Effector memory CD4-positive, alpha-beta T cell (primary cell): ENCODE data around the gene MYH10.

Experiments used
- DNase-seq, 3 donors: peaks; one replicate each; pipeline ENCODE4 v3.0.0-alpha.2; 2020
- H3K27ac ChIP-seq: 2 replicates; pipeline ENCODE4 v1.7.0; 2013; ENCODE audit warnings: mild to moderate bottlenecking, low read length, moderate library complexity; ENCODE audit not compliant: insufficient read depth, poor library complexity, severe bottlenecking
- H3K27me3 ChIP-seq: replicated peaks from 2 replicates; pipeline ENCODE4 v1.7.0; 2013; ENCODE audit warnings: mild to moderate bottlenecking, low read length; ENCODE audit not compliant: insufficient read depth, control insufficient read depth, poor library complexity, severe bottlenecking
- H3K36me3 ChIP-seq: 2 replicates; pipeline ENCODE4 v1.7.0; 2013; ENCODE audit warnings: mild to moderate bottlenecking, low read length, moderate library complexity; ENCODE audit not compliant: control insufficient read depth, insufficient read depth
- H3K4me1 ChIP-seq: 2 replicates; pipeline ENCODE4 v1.7.0; 2013; ENCODE audit warnings: low read length, mild to moderate bottlenecking; ENCODE audit not compliant: control insufficient read depth, insufficient read depth, poor library complexity, severe bottlenecking
- H3K4me3 ChIP-seq: 2 replicates; pipeline ENCODE4 v1.7.0; 2013; ENCODE audit warnings: low read length, low read depth, mild to moderate bottlenecking; ENCODE audit not compliant: insufficient read depth, poor library complexity, severe bottlenecking
- H3K9me3 ChIP-seq: 2 replicates; pipeline ENCODE4 v1.7.0; 2013; ENCODE audit warnings: mild to moderate bottlenecking, low read length, moderate library complexity; ENCODE audit not compliant: control insufficient read depth

The MYH10 gene

DNA sequence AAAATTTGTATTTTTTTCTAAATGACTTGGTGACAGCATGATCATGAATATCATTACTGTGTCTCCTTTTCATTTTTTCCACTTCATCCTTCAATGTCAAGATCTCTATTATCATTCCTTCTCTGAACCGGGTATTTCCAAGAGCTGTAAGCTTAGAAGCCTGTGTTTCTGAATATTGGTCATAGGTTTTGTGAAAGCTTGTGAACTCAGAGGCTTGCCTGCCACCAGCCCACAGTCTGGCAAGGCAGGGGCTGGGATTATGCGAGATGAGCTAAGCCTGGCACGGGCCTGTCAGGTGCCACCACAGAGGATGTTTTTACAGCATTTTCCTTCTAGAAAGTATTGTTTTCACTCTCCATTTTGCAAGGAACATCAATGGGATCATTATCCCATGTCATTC is 92.8 kb downstream of the MYH10 start:
- DNase-seq = no peak
- Histone ChIP-seq H3K4me1 (no peaks in the 10 kb centered on the region), H3K36me3 (no peaks in the 10 kb centered on the region), H3K4me3 (no peak overlapping the region), H3K9me3 (no peaks in the 10 kb centered on the region), H3K27ac (no peak overlapping the region), H3K27me3 (no peaks in the 10 kb centered on the region)

DNA sequence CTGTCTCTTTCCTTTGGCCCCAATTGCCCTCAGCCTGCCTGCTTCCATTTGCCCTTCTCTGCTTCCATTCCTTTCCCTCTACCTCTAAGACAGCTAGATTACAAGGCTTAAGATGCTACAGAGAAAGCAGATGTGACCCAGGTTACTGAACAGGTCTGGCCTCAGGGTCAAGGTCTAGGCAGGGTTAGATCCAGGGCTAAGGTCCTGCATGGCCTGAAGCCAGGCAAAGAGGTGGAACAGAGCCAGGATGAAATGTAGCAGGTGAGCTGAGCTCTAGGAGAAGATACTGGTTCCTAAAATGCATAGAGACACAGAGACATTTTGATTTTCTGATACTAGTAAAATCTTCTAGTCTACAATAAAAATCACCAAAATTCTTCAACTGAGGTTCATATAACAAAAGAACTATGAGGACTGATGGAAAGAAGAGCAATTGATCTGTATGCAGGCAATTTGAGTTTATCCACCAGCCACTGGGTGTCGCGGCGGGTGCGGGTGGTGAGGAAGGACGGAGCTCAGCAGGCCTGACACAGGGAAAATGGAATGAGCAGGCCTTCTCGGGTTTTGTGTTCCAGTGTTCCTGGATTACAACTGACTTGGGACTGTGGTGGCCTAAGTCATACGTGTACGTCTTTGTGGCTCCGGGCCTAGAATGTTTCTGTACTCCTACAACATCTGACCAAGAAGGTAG is 95.9 kb downstream of the MYH10 start:
- H3K27me3 ChIP-seq = no peaks in the 10 kb centered on the region
- H3K36me3 ChIP-seq = no peaks in the 10 kb centered on the region
- no peaks in the 10 kb centered on the region for H3K9me3 ChIP-seq
- H3K27ac ChIP-seq = no peak overlapping the region
- H3K4me1 ChIP-seq = no peaks in the 10 kb centered on the region
- no peak overlapping the region for H3K4me3 ChIP-seq
- DNase-seq = no peak

- no peak for DNase-seq
- H3K4me3 ChIP-seq = no peak overlapping the region
- no peaks in the 10 kb centered on the region for H3K27me3 ChIP-seq
- H3K27ac ChIP-seq = no peak overlapping the region
- H3K9me3 ChIP-seq = no peaks in the 10 kb centered on the region
- no peaks in the 10 kb centered on the region for H3K4me1 ChIP-seq
- no peaks in the 10 kb centered on the region for H3K36me3 ChIP-seq
Measured at GRCh38 chr17:8532021-8532420, 98.5 kb downstream of the MYH10 start.

GRCh38 chr17:8522577-8522976 is 107.9 kb downstream of the MYH10 start:
- Histone ChIP-seq H3K9me3 (no peaks in the 10 kb centered on the region), H3K27ac (no peak overlapping the region), H3K4me3 (no peak overlapping the region), H3K27me3 (no peaks in the 10 kb centered on the region), H3K4me1 (no peaks in the 10 kb centered on the region), H3K36me3 (no peaks in the 10 kb centered on the region)
- no peak for DNase-seq

GRCh38 chr17:8520981-8521380 is 109.5 kb downstream of the MYH10 start:
- DNase-seq = no peak
- H3K9me3 ChIP-seq = no peaks in the 10 kb centered on the region
- H3K4me1 ChIP-seq = no peaks in the 10 kb centered on the region
- H3K4me3 ChIP-seq = no peak overlapping the region
- no peak overlapping the region for H3K27ac ChIP-seq
- H3K27me3 ChIP-seq = no peaks in the 10 kb centered on the region
- no peaks in the 10 kb centered on the region for H3K36me3 ChIP-seq

GRCh38 chr17:8518850-8519249 is 111.7 kb downstream of the MYH10 start:
- Histone ChIP-seq H3K4me3 (no peak overlapping the region), H3K27me3 (no peaks in the 10 kb centered on the region), H3K4me1 (no peaks in the 10 kb centered on the region), H3K27ac (no peak overlapping the region), H3K36me3 (no peaks in the 10 kb centered on the region), H3K9me3 (no peaks in the 10 kb centered on the region)
- no peak for DNase-seq

- H3K4me3 ChIP-seq = no peak overlapping the region
- H3K36me3 ChIP-seq = no peaks in the 10 kb centered on the region
- no peak for DNase-seq
- no peak overlapping the region for H3K27ac ChIP-seq
- H3K27me3 ChIP-seq = no peaks in the 10 kb centered on the region
- no peaks in the 10 kb centered on the region for H3K4me1 ChIP-seq
- no peaks in the 10 kb centered on the region for H3K9me3 ChIP-seq
Measured at GRCh38 chr17:8518326-8518725, 112.2 kb downstream of the MYH10 start.

DNA sequence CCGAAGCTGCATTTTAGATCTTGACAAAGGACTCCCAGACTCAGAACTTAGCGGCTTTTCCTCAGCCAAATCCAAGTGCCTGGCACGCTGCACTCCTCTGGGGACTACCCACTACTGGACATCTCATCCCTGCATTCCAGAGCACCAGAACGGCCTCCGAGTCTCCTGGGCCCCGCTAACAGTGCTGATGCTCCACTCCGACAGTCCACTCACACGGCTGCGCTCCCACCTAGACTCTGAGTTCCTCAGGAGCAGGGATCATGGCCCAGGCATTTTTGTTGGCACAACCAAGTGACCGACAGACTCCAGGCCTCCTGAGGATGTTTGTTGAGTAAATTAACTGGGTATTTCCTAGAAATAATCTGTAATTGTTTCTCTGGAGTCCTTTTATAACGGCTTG is 115.7 kb downstream of the MYH10 start:
- H3K9me3 ChIP-seq = no peaks in the 10 kb centered on the region
- no peak overlapping the region for H3K4me3 ChIP-seq
- H3K36me3 ChIP-seq = no peaks in the 10 kb centered on the region
- H3K27me3 ChIP-seq = no peaks in the 10 kb centered on the region
- no peak overlapping the region for H3K27ac ChIP-seq
- no peaks in the 10 kb centered on the region for H3K4me1 ChIP-seq
- DNase-seq = no peak

GRCh38 chr17:8506145-8506544 is 124.4 kb downstream of the MYH10 start:
- H3K27me3 ChIP-seq = no peaks in the 10 kb centered on the region
- no peak overlapping the region for H3K4me3 ChIP-seq
- H3K27ac ChIP-seq = no peak overlapping the region
- H3K4me1 ChIP-seq = no peaks in the 10 kb centered on the region
- H3K36me3 ChIP-seq = no peaks in the 10 kb centered on the region
- DNase-seq = no peak
- H3K9me3 ChIP-seq = no peaks in the 10 kb centered on the region

DNA sequence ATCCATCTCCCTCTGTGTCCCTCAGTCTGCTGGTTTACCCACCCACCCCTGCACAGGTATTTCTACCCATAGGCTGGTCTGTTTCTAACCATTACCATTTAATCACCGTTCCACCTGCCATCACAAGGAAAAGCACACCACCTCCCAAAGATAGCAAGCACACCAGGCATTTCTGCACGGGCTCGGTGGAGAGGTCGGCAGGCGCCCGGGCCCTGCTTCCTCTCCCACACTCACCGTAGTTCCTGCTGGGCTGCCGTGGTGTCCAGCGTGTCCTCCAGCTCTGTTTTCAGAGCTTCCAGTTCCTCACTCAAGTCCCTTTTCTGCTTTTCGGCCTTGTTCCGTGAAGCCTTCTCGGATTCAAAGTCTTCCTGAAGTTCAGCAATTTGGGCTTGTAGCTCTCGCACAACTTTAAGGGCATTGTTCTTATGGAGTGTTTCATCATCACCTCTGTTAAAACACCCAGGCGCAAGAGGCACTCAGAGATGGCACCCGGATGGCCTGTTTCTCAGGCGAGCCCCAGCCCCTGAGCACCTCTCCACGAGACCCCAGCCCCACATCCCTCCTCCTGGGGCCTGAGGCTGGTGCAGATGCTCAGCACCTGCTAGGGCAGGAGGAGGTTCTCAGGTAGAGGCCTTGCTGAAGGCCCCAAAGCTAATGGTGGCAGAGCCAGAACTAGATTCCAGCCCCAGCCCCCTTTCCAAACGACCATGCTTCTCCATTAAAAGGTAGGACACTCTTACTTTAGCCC is 125.9 kb downstream of the MYH10 start:
- DNase-seq = no peak
- H3K4me1 ChIP-seq = no peaks in the 10 kb centered on the region
- no peaks in the 10 kb centered on the region for H3K27me3 ChIP-seq
- H3K36me3 ChIP-seq = no peaks in the 10 kb centered on the region
- no peak overlapping the region for H3K27ac ChIP-seq
- no peaks in the 10 kb centered on the region for H3K9me3 ChIP-seq
- H3K4me3 ChIP-seq = no peak overlapping the region
